Activated CD4-positive, alpha-beta T cell treated with anti-CD3 and anti-CD28 coated beads, Interleukin-2, amount 50 U/mL, for 4 hours (primary cell): Measurements from ENCODE around the gene STARD3.
A peak's percentile ranks its signal among the peaks of the same experiment; 100 is the strongest.
"Not testable (repeated sequence)": the region's sequence is repeated elsewhere in the genome, so short reads cannot be mapped to it uniquely, and the experiment has no call there.

ENCODE experiments used
- DNase-seq, 2 experiments: peaks; one replicate each; pipeline ENCODE4 v3.0.0-alpha.2; 2020

Gene STARD3

DNA sequence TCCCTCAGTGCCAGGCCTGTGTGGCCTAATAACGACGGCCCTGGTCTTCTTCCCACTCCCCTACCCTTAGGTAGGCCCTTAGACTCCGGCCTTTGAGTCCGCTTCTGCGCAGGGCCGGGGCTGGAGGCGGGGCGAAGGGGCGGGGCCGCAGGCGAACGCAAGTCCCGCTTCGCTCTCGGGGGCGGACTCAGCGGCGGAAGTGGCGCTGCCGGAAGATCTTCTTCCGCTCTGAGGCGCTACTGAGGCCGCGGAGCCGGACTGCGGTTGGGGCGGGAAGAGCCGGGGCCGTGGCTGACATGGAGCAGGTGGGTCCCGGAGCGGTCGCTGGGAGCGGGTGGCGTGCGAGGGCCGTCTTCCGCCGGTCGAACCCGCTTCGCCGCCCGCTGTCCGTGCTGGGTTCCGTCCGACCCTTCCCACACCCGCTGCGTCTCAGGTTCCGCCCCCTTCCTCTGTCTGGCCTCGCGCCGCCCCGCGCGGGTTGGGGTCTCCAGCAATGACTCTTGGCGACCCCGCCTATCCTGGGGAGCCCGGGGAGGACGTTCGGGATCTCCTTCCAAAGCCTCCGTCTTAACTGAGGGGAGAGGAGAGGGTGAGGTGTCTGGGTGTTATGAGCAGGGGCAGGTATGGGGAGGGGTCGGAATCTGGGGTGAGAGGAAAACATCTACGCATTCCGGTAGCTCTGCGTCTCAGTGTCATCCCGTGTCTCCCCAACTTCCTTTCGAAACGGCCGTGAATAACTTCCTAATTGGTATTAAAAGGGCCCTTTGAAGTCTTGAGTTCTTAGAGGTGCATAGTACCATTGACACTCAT, at the start of gene STARD3:
Gene STARD3, plus strand, starts transcription at position 218 of the 810 bp plus-strand sequence. CDS start 16,388 bp downstream, outside the sequence.
- DNase-seq = peak; percentile 86

DNA sequence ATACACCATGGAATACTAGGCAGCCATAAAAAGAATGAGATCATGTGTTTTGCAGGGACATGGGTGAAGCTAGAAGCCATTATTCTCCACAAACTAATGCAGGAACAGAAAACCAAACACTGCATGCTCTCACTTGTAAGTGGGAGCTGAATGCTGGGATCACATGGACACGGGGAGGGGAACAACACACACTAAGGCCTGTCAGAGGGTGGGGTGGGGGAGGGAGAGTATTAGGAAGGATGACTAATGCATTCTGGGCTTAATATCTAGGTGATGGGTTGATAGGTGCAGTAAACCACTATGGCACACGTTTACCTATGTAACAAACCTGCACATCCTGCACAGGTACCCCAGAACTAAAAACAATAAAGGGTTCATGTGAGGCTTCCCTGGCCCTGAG, 46.8 kb upstream of the STARD3 start:
- DNase-seq = not testable (repeated sequence)

DNA sequence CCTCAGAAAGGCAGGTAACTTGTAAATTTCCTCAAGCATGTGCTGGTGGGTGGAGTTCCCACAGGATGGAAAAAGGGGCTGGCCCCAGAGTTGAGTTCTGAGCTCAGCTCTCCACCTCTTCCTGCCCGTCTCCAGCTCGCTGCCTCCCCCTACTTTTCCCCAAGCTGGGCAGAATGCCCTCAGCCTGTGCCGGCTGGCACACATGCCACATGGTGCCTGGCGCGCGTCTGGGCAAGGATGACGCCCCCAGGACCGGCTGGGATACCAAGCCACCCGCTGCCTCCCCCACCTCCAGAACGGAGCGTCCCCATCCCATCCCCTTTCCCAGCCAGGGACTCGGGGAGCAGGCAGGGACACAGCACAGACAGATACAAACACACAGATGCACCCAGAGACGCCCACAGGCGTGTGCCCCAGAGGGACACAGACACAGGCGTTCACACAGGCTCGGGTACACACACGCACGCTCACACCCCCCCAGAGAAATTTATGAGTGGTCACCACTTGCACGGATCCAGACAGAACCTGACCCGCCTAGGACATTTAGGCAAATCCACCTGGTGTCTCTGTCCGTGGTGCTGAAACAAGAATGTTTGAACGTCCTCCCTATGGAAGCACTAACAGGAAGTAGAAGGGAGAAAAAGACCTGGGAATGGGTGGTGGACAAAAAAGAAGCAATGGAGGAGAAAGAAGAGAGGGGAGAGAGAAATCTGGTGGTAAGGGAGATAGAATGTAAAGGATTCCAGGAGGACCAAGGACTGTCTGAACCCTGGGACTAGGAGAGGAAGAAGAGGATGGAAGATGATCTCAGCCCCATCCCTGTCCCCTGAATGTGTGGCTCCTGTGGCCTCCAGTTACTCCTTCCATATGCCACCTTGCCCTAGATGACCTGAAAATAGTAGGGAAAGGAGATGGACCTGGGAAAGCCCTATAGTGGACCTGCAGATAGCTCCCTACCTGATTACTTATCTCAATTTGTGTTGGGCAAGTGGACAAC, 44.7 kb upstream of the STARD3 start:
- DNase-seq = no peak

DNA sequence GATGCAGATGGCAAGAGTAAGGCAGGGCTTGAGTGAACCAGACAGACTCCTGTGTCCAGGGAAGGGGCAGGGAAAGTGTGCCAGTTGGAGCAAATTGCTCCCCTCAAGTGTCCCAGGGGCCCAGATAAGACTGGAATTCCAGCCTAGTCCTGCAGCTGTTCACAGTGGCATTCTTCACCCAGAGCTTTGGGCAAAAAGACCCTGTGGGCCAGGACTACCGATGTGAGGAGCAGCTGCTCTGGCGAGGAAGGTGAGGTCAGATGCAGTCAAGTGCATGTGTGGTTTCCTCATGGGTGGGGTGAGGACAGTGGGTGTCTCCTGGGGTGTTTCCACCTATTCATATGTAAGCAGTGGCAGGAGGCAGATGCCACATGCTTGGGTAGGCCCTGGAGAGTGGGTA, 43.6 kb upstream of the STARD3 start:
- DNase-seq = no peak

DNA sequence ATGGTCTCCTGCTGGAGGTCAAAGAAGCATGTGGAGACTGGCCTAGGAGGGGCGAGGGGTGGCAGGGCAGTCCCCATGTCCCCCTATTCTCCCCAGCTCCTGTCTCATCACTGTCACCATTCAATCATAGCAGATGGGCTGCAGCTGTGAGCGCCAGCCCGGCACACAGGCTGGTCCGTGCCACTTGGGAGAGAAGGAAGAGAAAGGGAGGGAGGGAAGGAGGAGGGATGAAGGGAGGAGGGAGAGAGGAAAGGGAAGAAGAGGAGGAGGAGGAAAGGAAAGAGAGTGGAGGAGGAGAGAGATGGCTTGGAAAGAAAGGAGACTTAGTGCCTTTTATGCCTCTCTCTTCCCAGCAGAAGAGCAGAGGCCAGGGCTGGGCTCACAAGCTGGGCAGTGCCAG, 41.6 kb upstream of the STARD3 start:
- DNase-seq = no peak

DNA sequence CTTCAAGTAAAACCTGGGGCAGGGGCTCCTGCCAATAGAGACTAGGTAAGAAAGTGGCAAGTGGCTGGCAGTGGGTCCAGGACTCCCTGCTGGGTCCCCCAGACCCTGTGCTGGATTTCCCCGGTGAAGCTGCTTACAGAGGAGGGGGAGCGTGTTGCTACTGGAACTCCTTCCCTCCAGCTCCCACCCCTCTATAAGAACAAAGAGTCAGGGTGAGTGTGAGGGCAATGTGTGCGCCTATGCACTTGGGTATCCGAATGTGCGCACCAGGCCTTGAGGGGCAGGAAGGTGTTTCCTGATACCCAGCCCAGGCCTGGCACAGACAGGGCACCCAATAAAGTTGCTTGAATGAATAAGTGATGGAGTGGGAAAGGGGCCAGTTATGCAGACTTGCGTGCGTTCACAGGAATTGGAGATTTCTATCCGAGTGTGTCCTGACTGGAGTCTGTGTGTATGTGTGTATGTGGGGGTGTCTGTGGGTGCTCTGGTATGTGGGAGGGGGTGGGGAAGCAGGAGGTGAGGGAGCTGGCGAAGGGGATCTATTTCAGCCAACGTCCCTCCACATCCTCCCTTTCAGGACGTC, 40.9 kb upstream of the STARD3 start:
- DNase-seq = no peak

DNA sequence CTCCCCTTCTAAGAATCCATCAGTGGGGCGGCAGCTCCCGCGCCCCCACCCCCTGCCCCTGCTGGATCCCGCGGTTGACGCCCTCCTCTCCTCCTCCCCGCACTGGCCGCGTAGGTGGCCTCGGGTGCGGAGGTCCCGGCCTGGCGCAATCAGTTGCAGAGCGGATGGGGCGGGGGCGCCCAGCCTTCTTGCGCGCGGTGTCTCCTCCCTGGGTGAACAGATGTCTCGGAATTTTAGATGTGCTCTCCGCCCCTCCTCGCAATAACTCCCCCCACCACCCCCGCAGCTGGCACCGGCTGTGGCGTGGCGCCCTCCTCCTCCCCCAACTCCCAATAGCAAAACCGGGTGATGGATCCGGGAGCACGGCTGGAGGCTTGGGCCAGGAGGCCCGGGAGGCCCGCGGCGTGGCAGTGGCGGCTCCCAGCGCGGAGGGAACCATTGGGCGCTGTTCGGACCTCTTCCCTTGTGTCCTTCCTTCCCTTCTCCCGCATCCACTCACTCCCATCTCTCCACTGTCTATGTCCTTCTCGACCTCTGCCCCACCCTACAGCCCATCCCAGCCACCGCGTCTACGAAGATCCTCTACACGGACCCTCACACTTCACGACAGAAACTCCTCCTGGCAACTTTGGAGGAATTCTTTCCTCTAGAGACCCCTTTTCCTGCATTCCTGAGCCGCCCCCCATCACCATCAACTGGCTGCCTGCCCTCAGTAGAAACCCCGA, 40.2 kb upstream of the STARD3 start:
- DNase-seq = no peak

DNA sequence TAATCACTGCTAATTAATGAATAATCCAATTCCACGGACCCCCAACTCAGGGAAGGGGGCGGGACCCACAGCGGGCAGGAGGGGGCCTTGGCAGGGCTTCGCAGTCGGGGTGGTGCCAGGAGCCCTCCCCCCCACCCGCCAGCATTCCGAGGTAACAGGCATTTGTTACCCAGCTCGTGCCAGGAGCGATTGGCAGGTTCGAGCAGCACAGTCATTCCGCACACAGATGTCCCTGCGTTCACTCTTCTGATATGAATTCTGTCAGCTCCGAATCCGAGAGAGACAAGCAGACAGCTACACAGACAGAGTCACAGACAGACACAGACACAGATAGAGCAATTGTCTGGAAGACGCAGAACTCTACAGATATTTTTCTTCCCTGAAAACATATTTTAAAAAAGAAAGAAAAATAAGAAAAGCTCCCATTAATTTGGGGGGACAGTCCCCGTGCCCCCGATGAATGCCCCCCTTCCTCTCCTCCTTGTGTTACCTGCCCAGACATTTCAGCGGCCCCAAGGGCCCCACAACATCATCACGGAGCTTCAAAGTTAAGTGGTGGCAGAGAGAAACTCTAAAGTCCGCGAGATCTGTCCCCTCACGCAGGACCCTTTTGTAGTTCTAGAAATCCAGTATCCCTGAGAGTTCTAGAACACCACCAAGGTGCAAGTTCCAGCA, 39.4 kb upstream of the STARD3 start:
- no peak for DNase-seq

DNA sequence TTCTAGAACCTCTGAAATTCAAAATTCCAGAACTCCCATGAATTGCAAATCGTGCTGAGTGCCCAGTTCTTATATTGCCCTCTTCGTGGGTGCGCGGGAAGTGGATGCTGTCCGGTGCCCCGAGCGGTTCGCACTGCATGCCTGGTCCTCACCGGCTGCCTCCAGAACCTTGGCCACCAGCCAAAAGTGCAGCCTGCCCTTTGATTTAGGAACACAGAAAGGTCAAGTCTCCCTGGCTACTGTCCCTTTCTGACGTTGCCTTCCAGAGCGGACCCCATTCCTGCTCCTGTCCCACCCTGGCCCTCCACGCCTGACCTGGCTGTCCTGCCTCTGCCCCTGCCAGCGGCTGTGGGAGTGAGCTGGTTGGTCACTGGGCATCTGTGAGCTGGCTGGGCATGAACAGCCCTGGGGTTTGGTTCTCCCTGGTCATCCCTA, 38.9 kb upstream of the STARD3 start:
- DNase-seq = no peak

DNA sequence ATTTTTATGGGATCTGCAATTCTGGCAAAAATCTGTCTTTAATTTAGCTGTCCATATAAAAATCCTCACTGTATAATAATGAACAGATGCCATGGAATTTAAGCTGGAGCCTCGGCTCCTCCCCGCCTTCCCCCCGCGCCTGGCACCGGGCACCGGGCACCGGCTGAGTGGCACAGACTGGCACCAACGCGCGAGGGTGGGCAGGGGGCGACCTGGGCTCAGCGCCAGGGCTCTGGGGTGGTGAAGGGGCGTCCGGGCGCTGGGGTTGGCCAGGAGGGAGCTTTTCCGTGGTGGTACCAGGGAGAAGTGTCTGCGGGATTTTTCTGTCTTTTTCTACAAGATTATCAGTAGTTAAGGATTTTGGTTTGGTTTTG, 38.3 kb upstream of the STARD3 start:
- no peak for DNase-seq

DNA sequence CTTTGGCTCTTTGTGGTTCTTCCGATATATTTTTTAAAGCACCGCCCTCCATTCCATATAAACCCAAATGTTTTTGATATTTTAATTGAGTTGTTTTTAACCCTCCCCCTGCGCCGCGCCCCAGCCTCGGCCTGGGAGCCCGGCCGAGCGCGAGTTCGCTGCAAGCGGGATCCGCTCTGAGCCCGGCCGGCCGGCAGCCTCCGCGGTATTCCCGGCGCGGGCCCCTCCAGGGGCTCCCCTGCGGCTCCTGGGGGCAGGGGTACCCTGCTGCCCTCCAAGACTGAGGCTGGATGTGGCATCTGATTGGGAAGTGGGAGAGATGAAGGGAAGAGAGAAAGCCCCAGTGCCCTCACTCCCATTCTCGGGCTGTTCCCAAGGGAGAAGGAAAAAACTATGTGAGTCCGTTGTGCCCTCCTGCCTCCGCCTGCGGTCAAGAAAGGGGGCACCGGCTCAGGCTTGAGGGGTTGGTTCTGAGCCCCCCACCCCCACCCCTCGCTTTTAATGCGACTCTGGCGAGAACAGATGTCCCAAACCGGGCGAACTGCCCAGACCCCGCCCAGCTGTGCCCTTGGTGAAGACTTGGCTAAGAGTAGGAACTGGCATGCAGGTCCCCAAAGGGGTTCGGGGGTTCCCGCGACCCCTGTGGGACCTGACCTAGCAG, 37.8 kb upstream of the STARD3 start:
- DNase-seq = no peak

DNA sequence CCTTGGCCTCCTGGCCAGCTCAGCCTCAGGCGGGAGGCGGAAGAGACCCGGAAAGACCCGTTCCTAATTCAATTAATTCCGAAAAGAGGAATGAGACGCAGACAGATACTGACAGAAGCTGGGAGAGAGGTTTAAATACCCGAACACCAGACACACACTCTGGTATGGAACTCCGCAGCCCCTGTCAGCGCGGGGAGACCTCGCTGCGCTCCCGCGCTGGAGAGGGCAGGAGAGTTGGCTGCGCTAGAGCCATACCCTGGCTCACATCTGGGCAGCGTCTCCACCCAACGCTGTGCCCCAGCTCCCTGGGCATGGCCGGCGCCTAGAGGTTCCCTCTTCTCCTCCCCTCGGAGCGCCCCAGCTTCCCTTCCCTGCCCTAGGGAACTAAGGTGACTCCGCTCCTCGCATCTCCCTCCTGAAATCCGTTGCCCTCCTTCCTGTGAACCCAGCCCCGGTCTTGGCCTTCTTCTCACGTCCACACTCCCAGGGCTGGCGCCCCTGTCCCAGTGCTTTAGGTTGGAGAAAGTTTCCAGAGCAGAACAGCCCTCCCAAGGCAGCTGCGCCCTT, 37.2 kb upstream of the STARD3 start:
- no peak for DNase-seq

DNA sequence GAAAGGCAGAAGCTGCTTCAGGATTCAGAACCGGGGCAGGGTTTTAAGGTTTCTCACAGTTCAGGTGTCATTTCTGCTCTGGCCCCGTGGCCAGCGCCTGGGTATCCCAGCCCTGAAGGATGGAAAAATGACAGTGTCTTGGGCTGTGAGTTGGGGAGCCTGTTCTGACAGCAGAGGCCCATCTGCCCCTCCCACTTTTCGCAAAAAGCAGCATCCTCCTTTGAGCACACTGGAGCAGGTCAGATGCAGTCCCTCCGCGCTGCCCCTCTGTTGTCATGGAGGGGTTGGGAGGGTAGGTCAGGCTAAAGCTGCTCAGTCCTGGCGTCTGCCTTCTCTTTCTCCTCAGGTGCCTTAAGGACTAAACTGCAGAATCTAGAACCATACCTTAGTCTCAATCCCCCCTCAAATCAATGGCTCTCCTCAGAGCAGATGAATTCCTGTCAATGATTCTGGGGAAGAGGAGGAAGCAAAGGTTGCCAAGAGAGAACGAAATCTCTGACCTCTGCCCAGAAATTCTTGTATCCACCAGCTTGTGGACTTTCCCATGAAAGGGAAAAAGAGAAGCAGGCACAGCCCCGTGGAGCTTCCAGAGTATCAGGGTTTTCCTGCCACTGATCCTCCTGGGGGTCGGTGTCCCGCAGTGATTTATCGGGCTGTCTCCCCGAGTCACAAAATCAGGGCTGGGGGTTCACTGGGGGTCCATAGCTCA, 36.5 kb upstream of the STARD3 start:
- no peak for DNase-seq

DNA sequence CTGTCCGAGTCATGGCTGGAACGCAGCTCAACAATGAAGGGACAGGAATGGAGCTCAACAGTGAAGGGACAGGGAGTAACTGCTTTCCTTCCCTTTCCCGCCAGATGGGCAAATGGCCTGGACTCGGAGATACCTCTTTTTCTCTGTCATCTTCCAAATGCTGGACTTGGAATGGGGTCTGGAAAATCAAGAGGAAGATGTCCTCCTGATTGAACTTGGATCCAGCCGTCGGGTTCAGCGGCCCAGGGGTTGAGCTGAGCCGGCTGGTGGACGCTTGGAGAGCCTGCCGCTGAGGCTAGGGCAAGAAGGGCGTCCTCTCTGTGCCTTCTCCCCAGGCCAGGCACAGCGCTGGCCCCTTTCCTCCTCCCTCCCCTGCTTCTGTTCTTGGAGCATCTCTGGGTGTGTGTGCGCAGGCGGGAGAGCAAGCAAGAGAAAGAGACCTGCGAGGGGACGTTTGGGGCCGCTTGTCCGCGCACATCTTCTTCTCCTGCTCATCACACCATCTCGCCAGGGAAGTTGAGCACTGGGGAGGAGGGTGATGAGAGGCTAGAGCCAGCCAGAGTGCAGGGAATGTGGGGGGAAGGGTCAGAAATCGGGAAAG, 35.8 kb upstream of the STARD3 start:
- DNase-seq = no peak

DNA sequence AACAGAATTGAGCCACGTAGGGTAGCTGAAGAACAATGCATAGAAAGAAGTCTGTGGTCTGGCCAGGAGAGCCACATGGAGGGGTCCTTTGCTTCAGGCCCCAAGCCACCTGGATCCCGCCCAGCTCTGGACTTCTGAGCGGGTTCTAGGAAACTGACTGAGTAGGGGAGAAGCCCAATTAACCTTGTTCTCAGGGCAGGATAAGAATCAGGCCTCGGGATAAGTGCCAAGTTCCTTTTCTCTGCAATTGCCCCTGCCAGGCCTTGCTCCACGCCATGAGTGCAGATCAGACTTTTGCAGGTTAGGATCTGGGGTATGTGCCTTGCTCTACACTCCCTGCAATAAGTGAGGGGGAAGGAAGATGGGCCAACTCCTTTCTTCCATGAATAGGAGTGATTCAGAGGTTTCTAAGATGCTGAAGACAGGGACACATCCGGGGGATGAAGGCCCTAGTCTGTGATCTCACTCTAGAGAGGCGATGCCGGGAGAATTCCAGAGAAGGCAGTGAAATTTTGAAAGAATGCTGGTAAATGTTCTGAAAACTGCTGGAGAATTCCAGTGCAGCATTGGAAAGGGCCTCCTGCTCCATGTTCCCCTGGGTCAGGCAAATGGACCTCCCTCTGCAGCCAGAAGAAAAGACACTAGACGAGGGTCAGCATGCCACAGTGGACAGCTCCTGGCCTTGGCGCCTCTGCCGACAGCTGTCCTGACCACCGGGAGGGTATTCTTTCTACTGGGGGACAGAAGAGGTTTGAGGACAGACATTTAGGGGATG, 35.0 kb upstream of the STARD3 start:
- no peak for DNase-seq

DNA sequence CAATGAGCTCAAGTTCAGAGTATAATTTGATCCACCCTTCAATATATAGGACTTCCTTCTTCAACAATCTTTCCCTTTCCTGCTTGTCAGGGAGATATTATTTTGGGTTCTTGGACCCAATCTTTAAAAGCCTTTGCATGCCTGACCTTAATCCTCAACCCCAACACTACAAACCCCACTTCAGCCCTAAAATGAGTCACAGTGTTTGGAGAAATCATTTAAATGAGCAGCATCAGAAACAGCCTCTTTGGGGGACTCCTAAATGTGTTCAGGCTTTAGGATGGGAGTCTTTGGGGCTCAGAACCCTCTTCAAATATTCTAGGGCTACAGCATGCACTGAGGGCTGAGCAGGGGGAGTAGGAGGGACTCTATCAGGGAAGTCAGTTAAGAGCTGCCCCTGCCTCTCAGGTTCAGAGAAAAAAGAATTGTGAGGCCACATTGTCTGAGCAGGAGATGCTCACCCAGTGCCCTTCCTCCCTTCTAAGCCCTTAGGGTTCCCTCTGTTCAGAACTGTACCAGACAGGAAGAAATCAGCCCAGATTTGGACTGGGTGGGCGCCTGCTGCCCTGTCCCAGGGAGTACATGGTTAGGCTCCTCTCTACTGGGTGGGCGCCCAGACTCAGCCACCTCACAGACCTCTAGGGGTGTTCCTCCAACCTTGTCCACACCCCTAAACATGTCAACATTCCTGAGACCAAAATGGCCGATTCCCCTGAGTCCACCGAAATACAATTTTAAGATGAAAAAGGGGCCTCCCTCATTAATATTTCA, 34.2 kb upstream of the STARD3 start:
- DNase-seq = no peak

DNA sequence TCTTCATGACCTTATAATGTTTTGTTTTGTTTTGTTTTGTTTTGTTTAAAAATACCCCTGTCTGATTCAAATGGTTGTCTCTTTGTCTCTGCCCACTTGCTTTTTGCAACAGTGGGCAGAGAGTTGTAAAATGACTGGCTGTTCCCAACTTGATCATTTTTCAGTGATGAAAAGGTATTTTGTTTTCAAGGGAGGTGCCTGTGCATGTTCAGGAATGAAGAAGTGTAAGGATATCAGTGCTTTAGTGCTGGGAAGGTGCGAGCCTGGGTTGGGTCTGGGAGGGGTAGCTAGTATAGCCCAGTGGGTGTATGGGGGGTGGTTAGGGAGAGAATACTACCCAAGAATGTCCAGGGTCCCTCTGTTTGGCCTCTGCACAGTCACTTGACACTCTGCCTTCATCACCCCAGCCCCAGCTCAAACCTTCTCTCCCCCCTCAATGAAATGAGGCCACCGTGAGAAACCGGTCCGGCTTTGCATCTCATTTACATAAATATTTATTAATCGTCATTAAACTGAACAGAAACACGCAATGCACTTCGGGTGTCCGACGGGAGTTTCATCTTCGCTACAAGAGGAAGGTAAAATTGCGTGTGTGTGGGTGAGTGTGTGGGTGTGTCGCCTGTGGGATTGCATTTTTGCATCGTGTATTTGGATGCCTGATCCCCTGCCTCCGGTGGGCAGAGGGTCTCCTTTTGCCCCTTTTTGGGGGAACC, 33.5 kb upstream of the STARD3 start:
- no peak for DNase-seq
